M059J (cell line): Measurements from ENCODE around the gene CRELD2. TPM values are rescaled to one million over a fixed set of nuclear protein-coding genes. Genes with fewer than 3 reads are reported as not detected.

Experiments
- DNase-seq: peaks from one replicate; pipeline ENCODE4 v3.0.0-alpha.2; 2012; ENCODE audit warnings: low read depth
- total RNA-seq: library from RNA; depleted of rRNA; stranded (reverse); fragments of >200 nt; shearing (Covaris generic); gene quantifications from 2 replicates; pipeline ENCODE4 v1.2.3, GENCODE V29; 2014

CRELD2 gene
- total RNA-seq, 1 experiment from 2014 or later: 83.7 TPM

GRCh38 chr22:49929994-49930575 is 11.7 kb downstream of the CRELD2 start:
- DNase-seq: no peak

- DNase-seq: peak; percentile 90
Measured at GRCh38 chr22:49930596-49931412, 12.4 kb downstream of the CRELD2 start.

GRCh38 chr22:49933236-49934159 is 15.1 kb downstream of the CRELD2 start:
- no peak for DNase-seq

GRCh38 chr22:49934160-49934890 is 15.9 kb downstream of the CRELD2 start:
- peak; percentile 90 for DNase-seq

- peak; percentile 51 for DNase-seq
Measured at GRCh38 chr22:49934891-49935557, 16.6 kb downstream of the CRELD2 start.

GRCh38 chr22:49935561-49935960 is 17.1 kb downstream of the CRELD2 start:
- DNase-seq: no peak

GRCh38 chr22:49936018-49936972 is 17.9 kb downstream of the CRELD2 start:
- DNase-seq: peak; percentile 91

- DNase-seq: no peak
Measured at GRCh38 chr22:49936973-49937757, 18.7 kb downstream of the CRELD2 start.

GRCh38 chr22:49937758-49938564 is 19.5 kb downstream of the CRELD2 start:
- no peak for DNase-seq

GRCh38 chr22:49938565-49939136 is 20.2 kb downstream of the CRELD2 start:
- no peak for DNase-seq

- DNase-seq: no peak
Measured at GRCh38 chr22:49941507-49942316, 23.3 kb downstream of the CRELD2 start.

GRCh38 chr22:49942565-49943404 is 24.4 kb downstream of the CRELD2 start:
- no peak for DNase-seq

- no peak for DNase-seq
Measured at GRCh38 chr22:49943405-49943765, 25.0 kb downstream of the CRELD2 start.

- no peak for DNase-seq
Measured at GRCh38 chr22:49943771-49944398, 25.5 kb downstream of the CRELD2 start.

- no peak for DNase-seq
Measured at GRCh38 chr22:49944399-49944891, 26.0 kb downstream of the CRELD2 start.
